ENCODE results near the gene SSTR4.

Gene SSTR4

DNA sequence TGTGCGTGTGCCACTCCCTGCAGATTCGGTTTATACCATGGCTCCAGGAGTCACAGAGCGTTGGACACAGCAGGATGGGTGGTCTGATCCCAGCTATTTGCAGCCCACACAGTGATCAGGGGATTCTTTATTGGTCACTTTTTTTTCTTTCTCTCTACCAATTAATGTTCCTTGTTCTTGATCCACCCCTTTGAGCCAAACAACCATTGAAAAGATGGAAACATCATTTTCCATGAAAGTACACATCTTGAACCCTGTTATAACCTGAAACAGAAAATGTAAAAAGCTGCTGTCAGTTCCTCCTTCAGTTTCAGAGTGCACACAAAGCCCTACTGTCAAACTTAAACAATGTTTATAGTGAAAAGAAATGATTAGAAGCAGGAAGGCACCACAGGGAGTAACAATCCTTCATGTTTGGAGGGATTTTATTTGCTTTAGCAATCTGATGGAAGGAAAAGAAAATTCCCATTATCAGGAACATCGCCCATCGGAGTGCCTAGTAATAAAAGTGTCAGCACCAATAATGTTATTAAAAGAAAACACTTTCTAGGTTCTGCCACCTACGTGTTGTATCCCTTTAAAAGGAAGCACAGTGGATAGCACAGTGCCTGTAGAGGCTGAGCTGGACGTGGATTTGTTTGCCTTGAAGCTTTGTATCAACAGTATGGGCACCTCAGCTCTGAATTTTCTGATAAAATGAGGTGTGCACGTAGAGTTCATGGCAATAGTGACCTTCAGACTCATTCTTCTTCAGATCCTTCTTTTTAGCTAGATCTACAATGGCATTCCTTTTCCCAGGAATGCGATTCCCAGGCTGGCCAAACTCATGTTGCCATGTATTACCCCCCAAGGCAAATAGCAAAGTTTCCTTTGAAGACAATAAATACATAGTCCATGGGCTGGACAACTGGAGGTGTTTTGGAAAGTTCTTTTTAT, 30.4 kb downstream of the SSTR4 start:
- no peak overlapping the region for H3K27ac ChIP-seq
- TF ChIP-seq, protein P1, sequence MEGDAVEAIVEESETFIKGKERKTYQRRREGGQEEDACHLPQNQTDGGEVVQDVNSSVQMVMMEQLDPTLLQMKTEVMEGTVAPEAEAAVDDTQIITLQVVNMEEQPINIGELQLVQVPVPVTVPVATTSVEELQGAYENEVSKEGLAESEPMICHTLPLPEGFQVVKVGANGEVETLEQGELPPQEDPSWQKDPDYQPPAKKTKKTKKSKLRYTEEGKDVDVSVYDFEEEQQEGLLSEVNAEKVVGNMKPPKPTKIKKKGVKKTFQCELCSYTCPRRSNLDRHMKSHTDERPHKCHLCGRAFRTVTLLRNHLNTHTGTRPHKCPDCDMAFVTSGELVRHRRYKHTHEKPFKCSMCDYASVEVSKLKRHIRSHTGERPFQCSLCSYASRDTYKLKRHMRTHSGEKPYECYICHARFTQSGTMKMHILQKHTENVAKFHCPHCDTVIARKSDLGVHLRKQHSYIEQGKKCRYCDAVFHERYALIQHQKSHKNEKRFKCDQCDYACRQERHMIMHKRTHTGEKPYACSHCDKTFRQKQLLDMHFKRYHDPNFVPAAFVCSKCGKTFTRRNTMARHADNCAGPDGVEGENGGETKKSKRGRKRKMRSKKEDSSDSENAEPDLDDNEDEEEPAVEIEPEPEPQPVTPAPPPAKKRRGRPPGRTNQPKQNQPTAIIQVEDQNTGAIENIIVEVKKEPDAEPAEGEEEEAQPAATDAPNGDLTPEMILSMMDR (IDR thresholded peaks at IDR 0.05), result no peak
- TF ChIP-seq ZFX (IDR thresholded peaks at IDR 0.05; ENCODE audit: borderline replicate concordance), result no peak

DNA sequence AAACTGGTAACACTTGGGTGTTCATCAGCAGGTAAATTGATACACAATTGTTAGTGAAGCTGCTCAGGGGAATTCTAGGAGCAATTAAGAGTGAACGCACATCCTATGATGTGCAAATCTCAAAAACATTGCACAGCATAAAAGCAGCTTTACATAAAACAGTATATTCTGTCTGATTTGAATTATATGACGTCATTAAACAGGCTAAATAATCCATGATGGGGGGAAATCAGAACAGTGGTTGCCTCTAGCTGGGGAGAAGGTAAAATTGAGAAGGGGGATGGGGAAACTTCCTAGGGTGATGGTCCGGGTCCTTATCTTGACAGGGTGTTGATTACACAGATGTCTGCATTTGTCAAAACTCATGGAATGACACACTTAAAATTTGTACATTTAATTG, 31.7 kb downstream of the SSTR4 start:
- H3K27ac ChIP-seq, result no peak overlapping the region
- TF ChIP-seq ZFX (IDR thresholded peaks at IDR 0.05; ENCODE audit: borderline replicate concordance), result no peak
- TF ChIP-seq, protein P1 (IDR thresholded peaks at IDR 0.05), result no peak

DNA sequence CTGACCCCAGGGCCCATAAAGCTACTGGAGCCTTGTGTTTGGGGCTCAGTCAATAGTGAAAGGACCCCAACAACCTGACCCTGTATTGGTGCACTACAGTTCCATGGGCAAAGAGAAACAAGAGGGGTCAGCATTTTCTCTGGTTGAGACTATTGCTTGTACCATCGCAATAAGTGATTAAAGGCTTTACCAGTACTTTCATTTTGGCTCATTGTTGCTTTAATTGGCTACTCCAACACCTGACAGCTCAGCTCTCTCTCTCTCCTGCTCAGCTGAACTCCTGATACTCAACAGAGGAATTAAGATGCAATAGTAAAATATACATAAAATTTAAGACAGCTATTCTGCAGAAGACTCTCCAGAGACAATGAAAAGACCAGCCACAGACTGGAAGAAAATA, 33.2 kb downstream of the SSTR4 start:
- no peak overlapping the region for H3K27ac ChIP-seq

DNA sequence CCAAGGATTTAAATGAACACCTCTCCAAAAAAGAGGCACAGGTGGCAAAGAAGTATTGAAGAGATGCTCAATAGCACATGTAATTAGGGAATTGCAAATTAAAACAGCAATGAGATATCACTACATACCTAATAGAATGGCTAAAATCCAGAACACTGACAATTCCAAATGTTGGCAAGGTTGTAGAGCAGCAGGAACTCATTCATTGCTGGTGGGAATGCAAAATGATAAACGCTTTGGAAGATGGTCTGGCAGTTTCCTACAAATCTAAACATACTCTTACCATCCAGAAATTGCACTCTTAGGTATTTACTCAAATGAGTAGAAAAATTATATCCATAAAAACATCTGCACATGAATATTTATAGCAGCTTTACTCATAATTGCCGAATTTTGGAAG, 34.0 kb downstream of the SSTR4 start:
- TF ChIP-seq, protein P1 (IDR thresholded peaks at IDR 0.05), result no peak
- no peak for TF ChIP-seq ZFX (IDR thresholded peaks at IDR 0.05; ENCODE audit: borderline replicate concordance)
- H3K27ac ChIP-seq, result no peak overlapping the region

More for the DNA sequence above, 33.2 kb downstream of the SSTR4 start:
- TF ChIP-seq ZFX (IDR thresholded peaks at IDR 0.05; ENCODE audit: borderline replicate concordance), result no peak
- TF ChIP-seq, protein P1 (IDR thresholded peaks at IDR 0.05), result no peak

DNA sequence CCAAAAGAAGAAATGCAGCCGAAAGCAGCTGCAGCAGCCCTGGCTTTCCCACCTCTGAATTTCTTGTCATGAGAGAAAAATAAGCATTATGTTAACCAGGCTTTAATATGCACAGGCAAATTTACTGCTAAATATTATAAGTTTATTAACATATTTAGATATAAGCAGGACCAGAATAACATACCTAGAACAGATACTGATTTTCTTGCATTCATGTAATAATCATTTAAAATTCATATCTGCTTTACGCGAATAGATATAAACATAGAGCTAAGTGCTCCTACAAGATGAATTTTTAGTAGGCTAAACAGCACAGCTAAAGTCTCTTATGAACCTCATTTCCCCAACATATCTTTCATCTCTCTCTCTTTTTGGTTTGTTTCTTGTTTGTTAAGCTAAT, 36.3 kb downstream of the SSTR4 start:
- H3K27ac ChIP-seq, result no peak overlapping the region
- TF ChIP-seq, protein P1 (IDR thresholded peaks at IDR 0.05), result no peak
- TF ChIP-seq ZFX (IDR thresholded peaks at IDR 0.05; ENCODE audit: borderline replicate concordance), result no peak

DNA sequence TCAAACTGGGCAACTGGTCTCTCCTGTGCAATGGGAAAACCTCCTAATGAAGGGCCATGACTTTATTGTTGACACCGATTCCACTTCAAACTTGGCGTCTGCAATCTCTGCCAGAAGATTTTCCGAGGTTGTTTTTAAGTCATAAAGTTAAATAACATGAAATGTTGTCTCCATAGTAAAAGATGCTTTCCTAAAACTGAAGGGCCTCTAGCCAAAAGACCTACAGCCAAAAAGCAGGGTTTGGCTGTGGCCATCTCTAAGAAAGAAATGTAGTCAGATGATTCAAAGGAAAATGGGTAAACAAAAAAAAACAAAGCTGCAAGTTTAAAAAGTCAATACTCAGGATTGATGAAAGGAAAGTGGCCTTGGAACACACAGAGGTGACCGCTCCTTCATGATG, 36.9 kb downstream of the SSTR4 start:
- no peak overlapping the region for H3K27ac ChIP-seq
- TF ChIP-seq, protein P1 (IDR thresholded peaks at IDR 0.05), result no peak
- TF ChIP-seq ZFX (IDR thresholded peaks at IDR 0.05; ENCODE audit: borderline replicate concordance), result no peak

DNA sequence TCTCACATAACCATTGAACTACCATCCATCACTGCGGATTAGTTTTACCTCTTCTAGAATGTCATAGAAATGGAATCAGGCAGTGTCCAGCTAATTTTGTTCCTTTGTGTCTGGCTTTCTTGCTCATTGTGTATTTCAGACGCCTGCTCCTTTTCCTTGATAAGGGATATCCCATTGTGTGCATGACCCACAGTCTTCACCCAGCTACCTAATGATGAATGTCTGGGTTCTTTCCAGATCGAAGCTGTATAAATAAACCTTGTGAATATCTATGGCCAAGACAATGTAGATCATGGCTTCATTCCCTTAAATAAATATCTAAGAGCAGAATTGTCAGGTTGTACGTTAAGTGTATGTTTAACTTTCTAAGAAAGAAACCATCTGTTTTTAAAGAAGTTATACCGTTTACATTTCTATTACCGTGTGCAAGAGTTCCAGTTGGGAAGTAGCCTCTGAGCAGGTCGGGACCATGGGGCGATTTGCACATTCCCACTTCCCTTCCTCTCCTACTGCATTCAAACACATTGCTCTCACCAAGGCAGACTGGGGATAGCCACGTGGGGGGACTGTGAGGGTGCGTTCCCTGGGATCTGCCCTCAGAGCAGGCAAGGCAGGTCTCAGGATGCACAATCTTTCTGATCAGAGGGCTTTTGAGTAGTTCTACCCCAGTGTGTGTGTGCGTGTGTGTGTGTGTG, 37.9 kb downstream of the SSTR4 start:
- no peak for TF ChIP-seq ZFX (IDR thresholded peaks at IDR 0.05; ENCODE audit: borderline replicate concordance)
- TF ChIP-seq, protein P1 (IDR thresholded peaks at IDR 0.05), result no peak
- no peak overlapping the region for H3K27ac ChIP-seq
